GM18505 (cell line): ENCODE measurements around the gene HYAL3.
"Not testable (repeated sequence)": the region's sequence is repeated elsewhere in the genome, so short reads cannot be mapped to it uniquely, and the experiment has no call there.

Source experiments
- ATAC-seq: cut with Tn5 transposase; IDR thresholded peaks from one replicate; pipeline ENCODE4 v1.9.1; 2021; ENCODE audit not compliant: unreplicated experiment
- POLR2A ChIP-seq: IDR thresholded peaks from 4 replicates; pipeline ENCODE4 v1.6.1; 2011; ENCODE audit warnings: borderline replicate concordance; ENCODE audit not compliant: insufficient read depth, insufficient read length; ENCODE audit errors: extremely low read depth

Gene HYAL3

DNA sequence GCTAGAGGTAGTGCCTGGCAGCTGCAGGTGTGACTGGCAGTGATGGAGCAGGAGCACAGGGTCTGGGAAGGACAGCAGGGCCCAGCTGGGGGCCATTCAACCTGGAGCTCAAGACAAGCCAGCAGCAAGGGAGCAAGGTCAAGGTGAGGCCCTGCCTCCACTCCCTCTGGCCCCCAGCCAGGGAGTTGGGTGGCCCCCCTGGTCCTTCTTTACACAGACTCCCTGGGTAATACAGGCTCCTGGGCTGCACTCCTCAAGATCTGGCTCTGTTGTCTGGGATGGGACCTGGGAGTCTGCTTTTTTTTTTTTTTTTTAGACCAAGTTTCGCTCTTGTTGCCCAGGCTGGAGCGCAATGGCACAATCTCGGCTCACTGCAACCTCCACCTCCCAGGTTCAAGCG lies 48.7 kb downstream of the HYAL3 start:
- no peak for TF ChIP-seq POLR2A
- ATAC-seq, result no peak

DNA sequence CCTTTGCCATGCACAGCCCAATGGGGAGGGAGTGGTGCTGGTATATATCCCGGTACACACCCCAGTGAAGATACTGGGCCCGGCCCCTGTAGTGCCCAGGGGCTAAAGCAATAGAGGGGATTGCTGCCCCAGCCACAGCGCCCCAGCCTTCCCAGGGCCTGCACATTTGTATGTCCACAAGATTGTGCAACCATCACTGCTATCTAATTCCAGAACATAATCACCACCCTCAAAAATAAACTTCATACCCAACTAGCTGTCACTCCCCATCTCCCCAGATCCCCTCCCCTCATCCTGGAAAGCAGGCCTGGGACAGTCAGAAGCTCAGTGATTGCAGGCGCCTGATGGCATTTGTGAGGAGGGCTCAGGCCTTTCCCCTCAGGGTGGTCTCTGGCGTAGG lies 49.7 kb downstream of the HYAL3 start:
- ATAC-seq, result no peak
- no peak for TF ChIP-seq POLR2A

DNA sequence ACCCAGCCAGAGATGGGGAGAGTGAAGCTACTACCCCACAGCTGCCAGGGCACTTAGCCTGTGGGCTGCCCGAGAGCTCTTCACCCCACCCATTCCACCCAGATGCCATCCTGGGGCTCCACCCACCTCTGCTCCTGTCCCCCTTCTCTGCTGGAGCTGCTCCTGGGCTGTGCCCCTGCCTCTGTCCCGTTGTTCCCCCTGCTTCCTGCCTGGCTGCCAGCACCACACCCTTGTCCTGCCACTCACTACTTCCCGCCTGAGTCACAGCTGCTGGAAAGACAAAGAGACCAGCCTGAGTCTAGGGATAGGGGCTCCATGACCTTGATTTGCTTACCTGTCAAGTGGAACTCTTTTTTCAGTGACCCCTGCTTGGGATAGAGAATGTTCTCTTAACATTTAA lies 50.8 kb downstream of the HYAL3 start:
- TF ChIP-seq POLR2A, result no peak
- ATAC-seq, result no peak

DNA sequence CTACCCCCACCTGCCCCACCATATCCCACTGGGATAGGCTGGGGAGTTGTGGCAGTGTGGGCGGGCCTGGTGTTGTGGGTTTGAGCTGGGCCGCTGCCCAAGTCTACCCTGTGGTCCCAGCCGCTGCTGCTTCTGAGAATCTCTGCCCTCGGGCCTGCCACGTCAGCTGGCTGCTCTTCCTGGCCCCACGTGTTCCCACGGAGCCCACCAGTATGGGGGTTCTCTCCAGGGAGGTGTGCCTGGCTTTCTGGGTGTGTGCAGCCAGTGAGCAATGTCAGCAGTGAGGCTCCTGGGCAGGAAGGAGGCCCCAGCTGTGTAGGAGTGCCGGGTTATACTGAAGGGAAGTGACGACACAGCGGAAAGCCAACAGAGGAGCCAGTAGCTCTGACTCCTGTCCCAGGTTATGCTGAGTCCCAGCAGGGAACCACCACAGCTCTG lies 52.7 kb downstream of the HYAL3 start:
- peak; percentile 34 for ATAC-seq
- TF ChIP-seq POLR2A, result peak; percentile 46

DNA sequence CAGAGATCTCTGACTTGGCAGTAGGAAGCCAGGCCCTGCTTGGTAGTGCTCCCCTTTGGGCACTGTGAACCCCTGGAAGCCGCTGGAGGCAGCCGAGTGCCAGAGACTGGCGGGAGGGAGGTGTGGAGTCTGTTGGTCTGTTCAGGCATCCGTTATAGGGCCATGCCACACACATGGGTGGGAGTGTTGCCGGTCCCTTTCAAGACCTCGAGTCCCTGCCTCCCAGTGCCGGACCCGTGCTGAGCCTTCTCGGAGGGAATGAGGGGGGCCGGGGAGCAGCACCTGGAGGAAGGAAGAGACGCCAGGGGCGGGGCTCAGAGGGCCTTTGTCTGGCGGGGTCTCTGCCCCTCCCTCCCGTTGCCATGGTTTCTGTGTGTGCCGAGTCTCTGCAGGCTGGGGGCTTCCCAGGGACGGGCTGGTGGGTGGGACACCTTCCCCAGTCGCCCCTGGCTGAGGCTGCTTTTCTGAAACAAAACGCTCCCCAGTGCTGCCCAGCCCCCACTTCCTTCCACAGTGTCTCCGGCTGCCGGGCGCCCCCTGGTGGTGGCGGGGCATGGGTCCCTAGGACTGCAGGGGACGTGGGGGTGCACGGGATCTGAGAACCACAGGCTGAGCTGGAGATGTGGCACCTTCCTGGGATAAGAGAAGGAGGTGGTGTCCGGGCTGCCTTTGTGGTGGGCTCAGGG lies 53.2 kb downstream of the HYAL3 start:
- peak; percentile 55 for ATAC-seq
- peak; percentile 11 for TF ChIP-seq POLR2A

DNA sequence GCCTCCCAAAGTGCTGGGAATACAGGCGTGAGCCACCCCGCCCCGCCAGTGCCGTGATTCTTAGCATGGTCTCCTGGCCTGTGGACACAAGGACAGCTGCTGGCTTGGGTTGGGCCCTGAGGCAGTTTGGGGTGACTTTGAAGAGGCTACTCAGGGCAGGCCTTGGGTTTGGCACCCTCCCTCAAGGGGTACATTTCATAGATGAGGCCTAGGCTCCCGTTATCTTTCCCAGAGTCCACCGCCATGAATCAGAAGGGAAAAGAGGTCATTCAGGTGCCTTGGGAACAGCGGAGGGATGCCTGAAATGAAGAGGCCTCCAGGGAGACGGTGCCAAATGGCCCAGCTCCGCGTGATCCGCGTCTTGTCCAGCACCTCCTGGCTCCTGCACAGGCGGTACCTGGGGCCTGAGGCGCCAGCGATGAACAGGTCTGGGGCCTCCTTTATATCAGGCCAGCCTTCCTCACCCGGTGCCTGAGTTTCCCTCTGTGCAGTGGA lies 53.9 kb downstream of the HYAL3 start:
- TF ChIP-seq POLR2A, result no peak
- no peak for ATAC-seq

DNA sequence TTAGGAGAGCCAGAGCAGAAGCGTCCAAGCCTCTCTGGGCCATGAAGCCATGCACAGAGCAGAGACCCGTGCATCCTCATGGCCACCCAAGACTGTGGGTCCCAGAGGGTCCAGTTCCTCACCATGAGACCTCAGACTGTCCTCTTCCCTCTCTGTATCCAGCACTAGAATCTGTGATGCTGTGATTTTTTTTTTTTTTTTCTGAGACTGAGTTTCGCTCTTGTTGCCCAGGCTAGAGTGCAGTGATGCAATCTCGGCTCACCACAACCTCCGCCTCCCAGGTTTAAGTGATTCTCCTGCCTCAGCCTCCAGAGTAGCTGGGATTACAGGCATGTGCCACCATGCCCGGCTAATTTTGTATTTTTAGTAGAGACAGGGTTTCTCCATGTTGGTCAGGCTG lies 54.4 kb downstream of the HYAL3 start:
- ATAC-seq, result not testable (repeated sequence)

DNA sequence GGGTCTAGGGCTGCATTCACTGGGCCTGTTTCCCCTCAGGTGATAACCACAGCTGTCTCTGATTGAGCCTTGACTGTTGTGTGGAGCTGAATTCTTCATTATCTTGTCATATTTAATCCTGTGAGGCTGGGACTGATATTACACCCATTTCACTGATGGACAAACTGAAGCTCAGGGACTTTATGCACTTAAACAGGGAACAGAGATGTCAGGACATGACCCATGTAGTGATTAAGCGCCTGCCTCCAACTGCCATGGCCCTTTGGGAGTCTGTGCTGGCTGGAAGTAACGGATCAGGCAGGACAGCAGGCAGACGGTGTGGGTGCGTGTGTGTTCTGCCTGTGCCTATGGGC lies 55.7 kb downstream of the HYAL3 start:
- no peak for ATAC-seq
- TF ChIP-seq POLR2A, result no peak

DNA sequence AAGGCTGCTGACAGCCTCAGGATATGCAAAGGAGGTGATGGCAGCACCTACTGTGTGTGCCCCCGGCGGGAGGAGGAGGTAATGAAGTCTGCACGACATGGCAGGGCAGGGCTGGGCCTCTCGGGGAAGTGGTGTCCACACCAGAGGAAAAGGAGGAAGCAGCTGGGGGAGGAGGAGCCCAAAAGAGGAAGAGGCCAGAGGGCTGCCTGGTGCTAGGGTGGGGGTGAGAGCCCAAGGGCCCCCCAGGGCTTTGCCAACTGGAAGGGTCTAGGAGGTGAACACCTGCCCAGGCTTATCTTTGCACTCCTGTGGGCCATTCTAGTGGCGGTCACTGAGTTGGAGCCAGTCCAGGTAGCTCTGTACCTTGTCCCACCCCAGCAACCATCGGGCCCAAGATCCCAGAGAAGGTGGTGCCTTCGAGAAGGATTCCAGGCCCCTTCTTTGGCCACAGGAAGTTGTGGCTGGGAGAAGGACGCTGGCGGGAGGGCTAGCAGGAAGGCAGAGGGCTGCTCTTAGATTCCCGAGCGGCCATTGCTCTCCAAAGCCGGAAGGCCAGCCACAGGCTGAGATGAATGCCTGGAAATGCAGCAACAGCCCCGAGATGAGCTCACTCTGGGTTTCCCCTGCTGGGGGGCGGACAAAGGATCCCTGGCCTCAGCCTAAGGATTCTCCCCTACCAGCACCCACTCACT lies 56.2 kb downstream of the HYAL3 start:
- ATAC-seq, result no peak
- TF ChIP-seq POLR2A, result no peak
